NB4 (cell line): ENCODE results near the gene MCUR1.

Source experiments
- DNase-seq: peaks from one replicate; pipeline ENCODE4 v3.0.0; 2010; ENCODE audit warnings: low read depth
- H3K4me3 ChIP-seq: one replicate; pipeline ENCODE4 v1.5.1; 2011; ENCODE audit warnings: mild to moderate bottlenecking, low read depth, low read length, moderate library complexity
- CTCF ChIP-seq: IDR thresholded peaks from one replicate; pipeline ENCODE4 v1.5.1; 2012; ENCODE audit warnings: low read depth, low read length
- MAX ChIP-seq: IDR thresholded peaks from 2 replicates; pipeline ENCODE4 v1.6.1; 2011; ENCODE audit warnings: low read depth, low read length
- MYC ChIP-seq: IDR thresholded peaks from 2 replicates; pipeline ENCODE4 v1.6.1; 2011; ENCODE audit warnings: low read depth, low read length
- POLR2A ChIP-seq: IDR thresholded peaks from 2 replicates; pipeline ENCODE4 v1.6.1; 2011; ENCODE audit warnings: mild to moderate bottlenecking; ENCODE audit not compliant: insufficient read length; ENCODE audit errors: extremely low read depth

The MCUR1 gene

DNA sequence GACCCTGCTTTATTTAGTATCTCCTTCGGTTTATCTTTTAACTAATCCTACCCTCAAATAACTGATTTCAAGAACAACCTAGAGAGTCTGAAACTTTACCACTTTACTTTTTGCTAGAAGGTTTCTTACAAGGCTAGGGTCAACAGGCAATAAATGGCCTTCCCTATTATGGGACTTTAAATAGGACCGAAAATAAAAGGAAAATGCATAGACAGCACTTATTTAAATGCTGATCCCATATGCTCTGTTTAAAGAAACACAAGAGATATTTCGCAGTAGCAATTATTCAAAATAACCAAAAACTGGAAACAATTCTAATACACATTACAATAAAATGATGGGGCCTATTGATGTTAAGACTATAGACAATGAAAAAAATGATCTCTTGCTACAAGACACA lies 13.7 kb downstream of the MCUR1 start:
- DNase-seq, result no peak
- TF ChIP-seq CTCF, result no peak
- H3K4me3 ChIP-seq, result no peak overlapping the region

- TF ChIP-seq POLR2A, result no peak
- TF ChIP-seq MAX, result no peak
- TF ChIP-seq CTCF, result no peak
- no peak for TF ChIP-seq MYC
- no peak overlapping the region for H3K4me3 ChIP-seq
- no peak for DNase-seq
These were observed 17.6 kb downstream of the MCUR1 start for GRCh38 chr6:13796781-13797180.

GRCh38 chr6:13795041-13795750 lies 19.2 kb downstream of the MCUR1 start:
- TF ChIP-seq CTCF (peak; percentile 98), MYC (no peak), POLR2A (no peak), MAX (0 out of 2 replicates have a peak, but pooled peaks have one; percentile 39)
- no peak overlapping the region for H3K4me3 ChIP-seq
- DNase-seq, result peak; percentile 89

DNA sequence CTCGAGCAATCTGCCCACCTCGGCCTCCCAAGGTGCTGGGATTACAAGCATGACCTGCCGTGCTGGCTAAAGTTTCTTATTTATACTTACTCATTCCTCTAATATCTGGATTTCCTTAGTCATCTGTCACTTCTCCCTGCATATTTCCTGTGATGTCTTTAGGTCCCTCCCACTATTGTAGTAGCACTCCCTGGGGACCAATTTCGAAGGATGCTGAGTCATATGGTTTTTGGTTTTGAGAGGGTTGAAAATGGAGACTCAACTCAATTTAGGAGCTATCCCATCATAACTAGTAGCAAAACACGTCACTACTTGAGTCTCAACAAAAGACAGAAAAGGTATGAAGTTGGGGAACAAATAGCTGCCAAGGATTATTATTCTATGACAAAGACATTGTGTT lies 20.2 kb downstream of the MCUR1 start:
- no peak overlapping the region for H3K4me3 ChIP-seq
- TF ChIP-seq POLR2A (no peak), MAX (no peak), MYC (no peak), CTCF (no peak)
- peak; percentile 90 for DNase-seq

GRCh38 chr6:13789746-13790145 lies 24.6 kb downstream of the MCUR1 start:
- no peak for DNase-seq
- H3K4me3 ChIP-seq, result no peak overlapping the region
- TF ChIP-seq POLR2A (no peak), MYC (no peak), MAX (no peak), CTCF (no peak)

DNA sequence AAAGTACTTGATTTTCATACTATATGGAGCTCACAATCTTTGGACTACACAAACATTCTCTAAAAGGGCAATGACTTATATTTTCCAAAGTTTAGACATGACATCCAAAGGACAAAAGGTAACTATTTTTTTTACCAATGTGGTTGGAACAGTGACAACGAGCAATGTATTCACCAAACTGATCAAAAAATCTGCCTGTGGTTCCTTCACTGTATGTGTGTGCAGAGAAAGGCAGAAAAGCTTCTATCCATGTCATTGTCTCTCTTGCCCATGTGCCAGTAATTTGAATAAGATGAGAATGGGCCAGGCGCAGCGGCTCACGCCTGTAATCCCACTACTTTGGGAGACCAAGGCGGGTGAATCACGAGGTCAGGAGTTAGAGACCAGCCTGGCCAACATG lies 25.5 kb downstream of the MCUR1 start:
- TF ChIP-seq CTCF, result no peak
- no peak for DNase-seq
- H3K4me3 ChIP-seq, result no peak overlapping the region
